ENCODE results near the gene SPECC1L.
"Not testable (repeated sequence)": the region's sequence is repeated elsewhere in the genome, so short reads cannot be mapped to it uniquely, and the experiment has no call there.

The SPECC1L gene, protein sequence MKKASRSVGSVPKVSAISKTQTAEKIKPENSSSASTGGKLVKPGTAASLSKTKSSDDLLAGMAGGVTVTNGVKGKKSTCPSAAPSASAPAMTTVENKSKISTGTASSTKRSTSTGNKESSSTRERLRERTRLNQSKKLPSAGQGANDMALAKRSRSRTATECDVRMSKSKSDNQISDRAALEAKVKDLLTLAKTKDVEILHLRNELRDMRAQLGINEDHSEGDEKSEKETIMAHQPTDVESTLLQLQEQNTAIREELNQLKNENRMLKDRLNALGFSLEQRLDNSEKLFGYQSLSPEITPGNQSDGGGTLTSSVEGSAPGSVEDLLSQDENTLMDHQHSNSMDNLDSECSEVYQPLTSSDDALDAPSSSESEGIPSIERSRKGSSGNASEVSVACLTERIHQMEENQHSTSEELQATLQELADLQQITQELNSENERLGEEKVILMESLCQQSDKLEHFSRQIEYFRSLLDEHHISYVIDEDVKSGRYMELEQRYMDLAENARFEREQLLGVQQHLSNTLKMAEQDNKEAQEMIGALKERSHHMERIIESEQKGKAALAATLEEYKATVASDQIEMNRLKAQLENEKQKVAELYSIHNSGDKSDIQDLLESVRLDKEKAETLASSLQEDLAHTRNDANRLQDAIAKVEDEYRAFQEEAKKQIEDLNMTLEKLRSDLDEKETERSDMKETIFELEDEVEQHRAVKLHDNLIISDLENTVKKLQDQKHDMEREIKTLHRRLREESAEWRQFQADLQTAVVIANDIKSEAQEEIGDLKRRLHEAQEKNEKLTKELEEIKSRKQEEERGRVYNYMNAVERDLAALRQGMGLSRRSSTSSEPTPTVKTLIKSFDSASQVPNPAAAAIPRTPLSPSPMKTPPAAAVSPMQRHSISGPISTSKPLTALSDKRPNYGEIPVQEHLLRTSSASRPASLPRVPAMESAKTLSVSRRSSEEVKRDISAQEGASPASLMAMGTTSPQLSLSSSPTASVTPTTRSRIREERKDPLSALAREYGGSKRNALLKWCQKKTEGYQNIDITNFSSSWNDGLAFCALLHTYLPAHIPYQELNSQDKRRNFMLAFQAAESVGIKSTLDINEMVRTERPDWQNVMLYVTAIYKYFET

DNA sequence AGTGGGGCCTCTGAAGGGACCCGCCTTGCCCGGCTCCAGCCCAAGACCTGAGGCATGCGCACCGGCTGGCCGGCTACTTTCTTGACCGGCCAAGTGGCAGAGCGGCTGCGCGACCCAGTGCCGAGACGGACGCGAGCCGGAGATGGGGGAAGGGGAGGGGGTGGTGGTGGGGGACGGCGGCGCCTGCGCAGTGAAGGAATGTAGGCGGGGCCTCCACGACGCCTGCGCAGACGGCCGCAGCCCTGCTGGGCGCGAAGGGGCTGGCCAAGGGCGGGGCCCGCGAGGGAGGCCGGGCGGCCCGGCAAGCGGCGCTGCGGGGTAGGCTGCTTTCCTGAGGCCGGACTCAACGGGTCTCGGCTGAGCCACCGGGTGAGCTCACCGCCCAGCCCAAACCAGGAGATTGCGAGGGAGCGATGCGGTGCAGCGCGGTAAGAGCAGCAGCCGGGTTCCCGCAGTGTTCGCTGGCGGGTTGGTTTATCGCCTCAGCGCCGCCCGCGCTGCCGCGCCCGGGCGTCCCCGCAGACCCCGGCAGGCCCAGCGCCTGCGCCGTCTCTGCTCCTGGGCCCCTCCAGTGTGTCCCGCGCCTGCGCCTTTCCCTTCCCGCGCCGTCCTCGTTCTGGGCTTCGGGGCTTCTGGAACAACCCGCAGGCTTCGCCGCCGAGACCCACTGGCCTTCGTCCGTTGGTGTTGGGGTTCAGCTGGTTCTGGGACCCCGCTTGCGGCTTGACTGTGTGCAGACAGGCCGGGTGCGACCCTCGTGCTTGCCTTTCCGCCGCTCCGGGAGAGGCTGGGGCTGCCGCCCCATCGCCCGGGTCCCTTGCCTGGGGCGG lies at the start of gene SPECC1L:
Gene SPECC1L (plus strand): TSS at position 276 of the 830 bp plus-strand sequence. CDS start 31,401 bp downstream, outside the sequence.
- DNase-seq (ENCODE audit: low spot score): peak; percentile 88

DNA sequence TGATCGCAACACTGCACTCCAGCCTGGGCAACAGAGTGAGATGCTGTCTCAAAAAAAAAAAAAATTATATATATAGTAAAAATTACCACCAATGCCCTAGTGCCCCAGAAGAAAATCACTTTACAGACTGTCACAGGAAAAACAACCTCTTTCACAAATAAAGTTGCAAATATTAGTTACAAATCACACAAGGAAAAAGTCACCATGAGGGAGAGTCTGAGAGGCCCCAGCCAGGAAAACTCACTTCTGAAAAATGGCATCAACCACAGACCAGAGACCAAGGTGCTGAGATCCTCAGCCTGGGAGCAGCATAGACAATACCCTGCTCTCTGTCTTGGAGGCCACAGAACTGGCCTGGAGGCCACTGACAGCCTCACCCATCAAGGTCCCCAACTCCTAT lies 46.2 kb upstream of the SPECC1L start:
- DNase-seq (ENCODE audit: low spot score): no peak

DNA sequence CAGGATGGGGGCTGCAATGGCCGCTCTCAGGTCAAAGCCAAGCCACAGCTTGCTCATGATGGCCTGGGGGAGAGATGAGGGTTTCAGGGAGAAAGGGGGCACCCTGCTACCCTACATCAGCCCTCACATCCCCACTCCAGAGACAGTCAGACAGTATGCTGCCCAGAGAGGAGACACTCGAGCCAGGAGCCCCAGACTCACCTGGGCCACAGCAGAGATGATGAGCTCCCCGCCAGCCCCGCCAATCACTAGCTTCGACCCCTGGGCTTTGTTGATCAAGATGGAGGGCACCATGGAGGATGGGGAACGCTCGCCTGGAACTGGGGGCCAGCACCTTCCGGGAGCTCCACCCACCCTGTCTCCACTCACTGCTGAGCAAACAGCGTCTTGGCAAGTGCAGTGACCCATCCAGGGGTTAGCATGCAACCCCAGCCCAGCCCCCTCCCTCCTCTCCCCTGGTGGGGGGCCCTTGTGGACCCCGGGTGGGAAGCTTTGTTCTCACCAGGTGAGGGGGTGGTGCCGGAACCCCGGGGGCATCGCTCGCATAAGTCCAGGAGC lies 45.5 kb upstream of the SPECC1L start:
- no peak for DNase-seq (ENCODE audit: low spot score)

DNA sequence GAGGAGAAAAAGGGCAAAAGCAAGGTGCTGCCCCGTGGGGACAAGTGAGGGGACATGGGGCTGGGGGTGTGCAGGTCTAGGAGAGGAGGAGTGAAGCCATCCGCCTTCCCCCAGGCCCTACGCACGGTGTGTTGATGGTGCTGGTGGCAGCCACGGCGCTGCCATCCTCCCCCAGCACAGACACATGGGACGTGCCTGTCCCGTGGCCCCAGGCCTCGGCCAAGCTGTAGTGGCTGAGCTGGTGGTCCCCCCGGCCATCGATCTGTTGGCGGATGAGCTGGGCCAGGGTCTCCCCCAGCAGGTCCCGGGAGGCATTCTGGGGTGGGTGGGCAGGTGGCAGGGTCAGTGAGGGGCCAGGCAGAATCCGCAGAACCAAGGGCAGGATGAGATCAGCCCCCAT lies 44.7 kb upstream of the SPECC1L start:
- DNase-seq (ENCODE audit: low spot score): no peak

DNA sequence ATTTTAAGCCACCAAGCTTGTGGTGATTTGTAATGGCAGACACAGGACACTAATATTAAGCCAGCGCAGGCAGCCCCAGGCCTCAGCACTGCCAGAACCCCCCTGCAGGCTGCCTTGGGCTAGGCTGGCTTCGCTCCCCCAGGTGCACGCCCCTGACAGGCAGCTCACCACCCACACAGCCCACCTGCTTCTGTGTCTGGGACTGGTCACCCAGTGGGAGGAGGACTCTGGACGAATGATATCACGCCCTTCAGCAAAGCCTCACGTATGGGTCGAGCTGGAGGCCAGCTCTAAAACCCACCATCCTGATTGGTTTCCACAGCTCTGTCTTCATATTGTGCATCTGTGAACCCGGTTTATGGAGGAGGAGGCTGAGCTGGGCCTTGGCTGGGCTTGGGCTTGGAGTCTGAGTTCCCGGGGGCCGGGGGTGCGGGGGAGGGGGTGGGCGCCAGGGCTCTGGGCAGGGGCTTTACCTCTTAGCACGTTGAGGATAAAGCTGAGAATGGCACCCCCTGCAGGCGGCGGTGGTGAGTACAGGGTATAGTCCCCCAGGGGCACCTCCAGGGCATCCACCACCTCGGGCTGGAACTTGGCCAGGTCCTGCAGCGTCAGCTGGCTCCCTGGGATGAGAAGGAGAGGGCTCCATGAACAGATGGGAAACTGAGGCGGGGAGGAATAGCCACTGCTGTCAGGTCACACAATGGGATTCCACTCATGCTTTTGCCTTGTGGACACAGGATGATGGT lies 39.5 kb upstream of the SPECC1L start:
- DNase-seq (ENCODE audit: low spot score): peak; percentile 50

DNA sequence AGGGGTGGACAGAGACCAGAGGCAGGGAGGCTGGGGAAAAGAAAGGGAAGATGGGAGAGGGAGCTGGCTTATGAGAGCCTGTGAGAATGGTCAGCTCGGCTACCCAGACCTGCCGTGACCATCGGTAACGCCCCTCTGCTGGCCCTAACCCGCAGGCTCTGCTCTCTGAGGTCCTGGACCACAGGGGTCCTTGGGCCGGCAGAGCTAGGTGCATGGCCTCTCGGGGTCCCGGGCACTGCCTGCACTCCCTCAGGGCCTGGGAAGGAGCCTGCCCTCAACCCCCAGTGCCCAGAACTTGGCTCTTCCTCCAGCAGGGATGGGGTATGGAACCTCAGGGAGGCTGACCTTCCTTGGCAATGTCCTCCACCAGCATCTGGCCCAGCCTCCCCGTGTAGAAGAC lies 38.9 kb upstream of the SPECC1L start:
- no peak for DNase-seq (ENCODE audit: low spot score)

DNA sequence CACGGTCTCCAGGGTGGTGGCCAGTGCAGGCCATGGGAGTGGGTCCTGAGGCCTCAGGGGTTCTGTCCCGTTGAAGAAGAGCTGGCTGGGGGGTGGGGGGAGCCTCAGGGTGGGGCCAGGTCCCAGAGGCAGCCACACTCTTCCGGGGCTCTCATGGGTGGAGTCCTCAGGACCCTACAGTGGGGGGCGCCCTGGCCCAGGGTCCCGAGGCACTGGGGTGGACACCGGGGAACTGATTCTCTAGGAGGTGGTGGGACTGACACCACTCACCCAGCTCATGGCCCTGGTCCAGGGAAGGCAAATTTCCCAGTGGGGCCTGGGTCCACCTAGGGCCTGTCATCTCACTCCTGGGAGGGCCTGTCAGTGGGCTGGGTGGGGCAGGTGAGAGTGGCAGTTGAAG lies 38.5 kb upstream of the SPECC1L start:
- no peak for DNase-seq (ENCODE audit: low spot score)

DNA sequence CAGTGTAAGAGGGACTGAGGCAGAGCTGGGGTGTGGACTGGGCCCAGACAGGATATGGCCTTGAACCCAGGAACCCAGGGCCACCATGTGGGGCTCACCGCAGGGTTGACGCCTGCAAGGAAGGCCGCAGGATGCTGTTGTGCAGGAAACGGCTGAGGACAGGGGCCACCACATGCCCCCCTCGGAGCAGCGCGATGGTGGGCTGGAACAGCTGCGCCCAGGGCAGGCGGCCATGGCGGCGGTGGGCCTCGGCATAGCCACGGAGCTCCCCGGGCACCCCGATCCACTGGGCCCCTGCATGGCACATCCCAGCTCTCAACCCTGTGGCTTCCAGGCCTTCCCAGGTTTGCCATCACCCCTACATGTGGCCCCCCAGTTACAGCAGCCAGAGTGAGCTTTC lies 37.9 kb upstream of the SPECC1L start:
- no peak for DNase-seq (ENCODE audit: low spot score)

DNA sequence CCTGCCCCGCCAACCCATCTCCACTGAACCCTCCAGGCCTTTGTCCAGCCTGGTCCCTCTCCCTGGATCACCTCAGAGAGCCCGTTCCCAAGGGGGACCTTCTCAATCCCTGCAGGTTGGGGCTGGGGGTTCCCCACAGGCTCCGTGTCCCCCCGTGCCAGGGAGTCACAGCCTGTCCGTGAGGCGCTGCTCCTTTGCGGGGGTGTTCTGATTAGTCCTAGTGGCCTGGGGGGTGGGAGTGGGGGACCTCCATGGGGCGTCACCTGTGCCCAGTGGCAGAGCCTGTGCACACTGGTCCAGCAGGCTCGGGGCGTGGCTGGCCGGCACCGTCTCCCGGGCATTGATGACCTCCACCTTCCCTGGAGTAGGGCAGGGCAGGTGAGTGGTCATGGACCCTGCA lies 37.4 kb upstream of the SPECC1L start:
- no peak for DNase-seq (ENCODE audit: low spot score)

DNA sequence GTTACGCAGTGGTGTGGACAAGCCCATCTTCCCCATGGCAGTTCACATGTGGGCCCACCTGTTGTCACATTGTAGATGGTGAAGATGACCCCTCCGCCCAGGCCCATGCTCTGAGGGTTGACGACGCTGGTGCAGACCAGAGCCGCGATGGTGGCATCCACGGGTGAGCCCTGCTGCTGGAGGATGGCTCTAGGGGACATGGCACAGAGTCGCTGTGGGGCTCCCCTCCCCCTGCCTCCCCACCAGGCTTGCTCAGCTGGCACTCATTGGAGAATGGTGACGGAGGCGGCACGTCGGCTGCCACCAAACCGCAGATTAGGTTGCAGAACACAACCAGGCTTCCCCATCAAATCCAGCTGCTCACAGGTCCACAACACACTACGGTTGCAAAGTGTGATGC lies 36.8 kb upstream of the SPECC1L start:
- no peak for DNase-seq (ENCODE audit: low spot score)

DNA sequence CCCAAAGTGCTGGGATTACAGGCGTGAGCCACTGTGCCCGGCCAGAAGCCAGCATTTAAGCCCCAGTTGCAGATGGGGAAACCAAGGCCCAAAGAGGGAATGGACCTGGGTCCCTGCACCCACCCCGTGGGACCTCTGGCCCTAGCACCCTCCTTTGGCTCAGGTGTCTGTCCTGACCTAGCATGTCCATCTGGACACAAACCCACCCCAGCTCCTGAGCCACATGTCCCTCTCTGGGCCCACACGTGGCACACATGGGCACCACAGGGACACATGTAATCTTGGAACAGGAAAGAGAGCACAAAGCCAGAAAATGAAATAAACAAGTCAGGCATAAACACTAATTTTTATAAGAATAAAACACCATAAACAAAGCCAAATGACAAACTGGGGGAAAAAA lies 35.3 kb upstream of the SPECC1L start:
- DNase-seq (ENCODE audit: low spot score): no peak

DNA sequence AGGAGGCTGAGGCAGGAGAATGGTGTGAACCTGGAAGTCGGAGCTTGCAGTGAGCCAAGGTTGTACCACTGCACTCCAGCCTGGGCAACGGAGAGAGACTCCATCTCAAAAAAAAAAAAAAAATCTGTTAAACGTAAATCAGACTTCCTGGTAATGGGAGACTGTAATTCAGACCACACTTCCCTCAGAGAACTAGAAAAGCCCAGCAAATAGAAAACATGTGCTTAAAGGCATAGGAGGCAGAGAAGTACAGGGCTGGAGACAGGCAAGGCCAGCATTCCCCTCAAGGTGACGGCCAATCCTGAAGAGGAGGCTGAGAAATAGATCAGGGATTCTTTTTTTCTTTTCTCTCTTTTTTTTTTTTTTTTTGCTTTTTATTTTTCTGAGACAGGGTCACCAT lies 34.0 kb upstream of the SPECC1L start:
- no peak for DNase-seq (ENCODE audit: low spot score)

DNA sequence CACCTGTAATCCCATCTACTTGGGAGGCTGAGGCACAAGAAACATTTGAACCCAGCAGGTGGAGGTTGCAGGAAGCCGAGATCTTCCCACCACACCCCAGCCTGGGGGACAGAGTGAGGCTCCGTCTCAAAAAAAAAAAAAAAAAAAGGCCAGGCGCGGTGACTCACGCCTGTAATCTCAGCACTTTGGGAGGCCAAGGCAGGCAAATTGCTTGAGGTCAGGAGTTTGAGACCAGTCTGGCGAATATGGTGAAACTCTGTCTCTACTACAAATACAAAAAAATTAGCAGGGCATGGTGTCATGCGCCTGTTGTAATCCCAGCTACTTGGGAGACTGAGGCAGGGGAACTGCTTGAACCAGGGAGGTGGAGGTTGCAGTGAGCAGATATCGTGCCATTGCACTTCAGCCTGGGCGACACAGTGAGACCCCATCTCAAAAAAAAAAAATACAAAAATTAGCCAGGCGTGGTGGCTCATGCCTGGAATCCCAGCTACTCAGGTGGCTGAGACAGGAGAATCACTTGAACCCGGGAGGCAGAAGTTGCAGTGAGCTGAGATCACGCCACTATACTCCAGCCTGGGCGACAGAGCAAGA lies 32.4 kb upstream of the SPECC1L start:
- DNase-seq (ENCODE audit: low spot score): not testable (repeated sequence)

DNA sequence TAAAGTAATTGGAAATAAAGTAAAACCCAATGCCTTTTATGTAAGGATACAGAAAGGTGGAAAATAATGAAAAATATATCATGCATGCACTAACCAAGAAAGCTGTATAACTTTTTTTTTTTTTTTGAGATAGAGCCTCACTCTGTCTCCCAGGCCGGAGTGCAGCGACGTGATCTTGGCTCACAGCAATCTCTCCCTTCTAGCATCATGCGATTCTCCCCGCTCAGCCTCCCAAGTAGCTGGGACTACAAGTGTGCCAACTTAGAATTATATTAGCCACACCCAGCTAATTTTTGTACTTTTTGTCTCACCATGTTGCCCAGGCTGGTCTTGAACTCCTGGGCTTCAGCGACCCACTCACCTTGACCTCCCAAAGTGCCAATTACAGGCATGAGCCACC lies 30.2 kb upstream of the SPECC1L start:
- no peak for DNase-seq (ENCODE audit: low spot score)

DNA sequence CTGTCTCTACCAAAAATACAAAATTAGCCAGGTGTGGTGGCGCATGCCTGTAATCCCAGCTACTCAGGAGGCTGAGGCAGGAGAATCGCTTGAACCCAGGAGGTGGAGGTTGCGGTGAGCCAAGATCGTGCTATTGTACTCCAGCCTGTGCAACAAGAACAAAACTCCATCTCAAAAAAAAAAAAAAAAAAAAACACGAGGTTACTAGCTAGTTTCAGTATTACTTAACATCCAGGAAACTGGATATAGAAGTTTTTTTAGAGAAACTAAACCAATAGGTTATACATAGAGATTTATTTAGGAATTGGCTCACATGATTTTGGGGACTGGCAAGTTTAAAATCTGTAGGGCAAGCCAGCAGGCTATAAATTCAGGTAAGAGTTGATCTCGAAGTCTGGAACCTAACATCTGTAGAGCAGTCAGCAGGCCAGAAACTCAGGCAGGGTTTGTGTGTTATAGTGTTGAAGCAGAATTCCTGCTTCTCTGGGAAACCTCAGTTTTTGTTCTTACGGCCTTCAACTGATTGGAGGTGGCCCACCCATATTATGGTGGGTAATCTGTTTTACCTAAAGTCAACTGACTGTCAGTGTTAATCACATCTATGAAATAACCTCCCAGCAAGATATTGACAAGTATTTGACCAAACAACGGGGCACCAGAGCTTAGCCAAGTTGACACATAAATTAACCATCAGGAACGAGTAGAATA lies 29.5 kb upstream of the SPECC1L start:
- DNase-seq (ENCODE audit: low spot score): not testable (repeated sequence)

DNA sequence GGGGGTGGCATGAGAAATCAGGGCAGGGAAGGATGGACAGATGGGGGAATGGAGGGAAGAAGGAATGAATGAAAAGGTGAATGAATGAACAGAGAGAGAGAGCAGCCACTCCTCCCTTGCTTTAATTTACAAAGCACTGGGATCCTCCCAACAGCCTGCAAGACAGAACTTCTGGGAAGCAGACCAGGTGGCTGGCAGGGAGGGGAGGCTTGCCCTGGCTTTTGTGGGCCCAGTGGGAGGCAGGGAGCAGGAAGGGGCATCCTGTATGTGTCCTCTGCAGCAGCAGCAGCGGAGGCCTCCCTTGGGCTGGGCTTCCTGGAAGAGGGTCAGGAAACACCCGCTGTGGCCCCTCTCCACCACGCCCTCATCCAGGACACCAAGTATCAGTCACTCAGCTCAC lies 27.2 kb upstream of the SPECC1L start:
- not testable (repeated sequence) for DNase-seq (ENCODE audit: low spot score)

DNA sequence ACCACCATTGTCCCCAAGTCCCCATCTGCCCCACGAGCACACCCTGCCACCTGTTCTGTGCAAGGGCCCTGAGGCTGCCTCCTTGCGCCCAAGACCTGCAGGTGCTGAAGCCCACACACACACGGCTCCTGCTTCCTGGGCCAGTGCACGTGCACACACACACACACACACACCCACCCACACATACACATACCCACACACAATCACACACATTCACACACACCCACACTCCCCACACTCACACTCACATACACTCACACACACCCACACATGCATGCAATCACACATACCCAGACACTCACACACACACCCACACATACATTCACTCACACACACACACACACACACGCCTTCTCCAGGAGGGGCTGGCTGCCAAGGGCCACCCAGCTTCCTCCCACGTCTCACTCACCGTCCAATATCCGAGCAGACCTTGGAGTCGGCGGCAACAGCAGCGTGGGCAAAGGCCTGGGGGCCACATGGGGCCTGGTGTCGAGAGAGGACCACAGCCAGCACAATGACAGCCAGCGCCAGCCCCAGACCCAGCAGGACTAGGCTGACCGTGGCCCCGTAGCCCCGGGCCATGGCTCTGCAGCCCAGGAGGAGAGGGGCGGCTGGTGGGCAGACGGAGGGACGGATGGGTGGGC lies 26.4 kb upstream of the SPECC1L start:
- DNase-seq (ENCODE audit: low spot score): no peak

DNA sequence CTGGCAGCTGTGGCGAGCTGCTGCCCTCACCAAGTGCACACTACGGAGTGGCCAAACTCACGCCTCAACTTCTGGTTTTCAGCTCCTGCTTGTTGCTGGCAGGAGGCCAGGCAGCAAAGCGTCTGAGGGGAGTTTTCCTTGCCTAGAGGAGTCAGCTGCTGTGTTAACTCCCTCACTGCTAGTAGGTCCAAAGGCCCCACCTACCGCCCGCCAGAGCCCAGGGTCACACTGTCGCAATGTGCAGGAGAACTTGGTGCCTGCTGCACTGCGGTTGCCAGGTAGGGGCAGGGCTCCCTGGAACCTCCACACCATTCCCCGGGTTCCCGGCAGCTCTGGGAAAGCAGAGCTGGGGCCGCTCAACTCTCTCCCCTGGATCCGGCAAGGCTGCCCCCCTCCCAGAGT lies 25.6 kb upstream of the SPECC1L start, which contains the start of gene GGT5:
Gene GGT5 (minus strand): TSS at position 53 of the 402 bp plus-strand sequence. CDS start 357 bp downstream, outside the sequence.
- DNase-seq (ENCODE audit: low spot score): not testable (repeated sequence)
